K562 (cell line): Measurements from ENCODE around the gene MRPL11. TPM values are rescaled to one million over a fixed set of nuclear protein-coding genes. Genes with fewer than 3 reads are reported as not detected.

Experiments used
- CAMTA2 ChIP-seq: fragments of 250-450 bp; sonication (Bioruptor Pico); conservative IDR thresholded peaks from 2 replicates; pipeline ENCODE4 v1.5.1; 2022
- HNRNPL ChIP-seq: fragments of 200-400 bp; formaldehyde crosslinking; IDR thresholded peaks from 2 replicates; pipeline ENCODE4 v1.6.1; 2017; ENCODE audit warnings: low read depth, mild to moderate bottlenecking, low read length
- JUNB ChIP-seq: fragments of 450-650 bp; formaldehyde crosslinking; conservative IDR thresholded peaks from 2 replicates; pipeline ENCODE4 v1.4.0; 2020; ENCODE audit warnings: mild to moderate bottlenecking
- KLF1 ChIP-seq: fragments of 450-650 bp; IDR thresholded peaks from 2 replicates; pipeline ENCODE4 v1.6.1; 2016; ENCODE audit warnings: missing genetic modification characterization, missing compliant biosample characterization
- KLF13 ChIP-seq: fragments of 450-650 bp; IDR thresholded peaks from 2 replicates; pipeline ENCODE4 v1.6.1; 2016; ENCODE audit warnings: missing genetic modification characterization, low read depth, mild to moderate bottlenecking, missing compliant biosample characterization, moderate library complexity, borderline replicate concordance
- MAZ ChIP-seq, 2 experiments: fragments of 450-650 bp in 1 of 2; sonication (generic) in 1 of 2; formaldehyde crosslinking; IDR thresholded peaks in 1 of 2; conservative IDR thresholded peaks in 1 of 2; 2 replicates each; pipeline versions ENCODE4 v1.4.0 to v1.5.0; 2020; ENCODE audit warnings: mild to moderate bottlenecking in 1 of 2, missing genetic modification reagents in 1 of 2
- POLR2G ChIP-seq: fragments of 200-400 bp; formaldehyde crosslinking; IDR thresholded peaks from 2 replicates; pipeline ENCODE4 v1.6.1; 2017; ENCODE audit warnings: low read depth, mild to moderate bottlenecking, antibody characterized with exemption, low read length, moderate library complexity
- POLR2H ChIP-seq: IDR thresholded peaks from 2 replicates; pipeline ENCODE4 v1.6.1; 2016; ENCODE audit warnings: missing genetic modification characterization, low read depth, mild to moderate bottlenecking, control low read depth, missing compliant biosample characterization, moderate library complexity
- POLR3G ChIP-seq: IDR thresholded peaks from 2 replicates; pipeline ENCODE4 v1.6.1; 2011; ENCODE audit not compliant: insufficient read length, insufficient replicate concordance; ENCODE audit errors: extremely low read depth
- RNF2 ChIP-seq: sonication (generic); IDR thresholded peaks from 2 replicates; pipeline ENCODE4 v1.6.1; 2016
- TAF7 ChIP-seq: fragments of 450-650 bp; IDR thresholded peaks from 2 replicates; pipeline ENCODE4 v1.6.1; 2016; ENCODE audit warnings: missing genetic modification characterization, missing compliant biosample characterization
- ZEB2 ChIP-seq: fragments of 450-650 bp; IDR thresholded peaks from 2 replicates; pipeline ENCODE4 v1.6.1; 2016
- ZNF140 ChIP-seq: fragments of 250-450 bp; sonication (Bioruptor Pico); IDR thresholded peaks from 2 replicates; pipeline ENCODE4 v1.8.0; 2021; ENCODE audit warnings: moderate library complexity, mild to moderate bottlenecking, inconsistent platforms
- ZNF79 ChIP-seq: fragments of 250-450 bp; sonication (Bioruptor Pico); IDR thresholded peaks from 2 replicates; pipeline ENCODE4 v1.4.0; 2020; ENCODE audit warnings: low read depth, mild to moderate bottlenecking, moderate library complexity
- polyA plus RNA-seq, 8 experiments: library from polyadenylated mRNA; depleted of rRNA in 4 of 8; stranded (reverse) in 5 of 8; unstranded in 3 of 8; fragments of >200 nt; fragmentation: Nextera tagmentation in 2 of 8; fragmentation: Illumina TruSeq in 1 of 8; extraction: Ambion mirVana in 2 of 8; extraction: Trizol in 1 of 8; gene quantifications; 2 replicates each; pipeline versions ENCODE4 v1.2.1 to v1.2.3, GENCODE V29; 2011 to 2014; ENCODE audit warnings: inconsistent platforms in 1 of 8, missing spikeins in 1 of 8
- total RNA-seq, 7 experiments: library from RNA; depleted of rRNA in 6 of 7; stranded (reverse); fragments of >200 nt in 6 of 7; fragmentation: Illumina TruSeq in 2 of 7; extraction: Trizol in 2 of 7; gene quantifications; 2 replicates each; pipeline versions ENCODE4 v1.2.1 to v1.2.3, GENCODE V29; 2011 to 2021; ENCODE audit warnings: low replicate concordance in 1 of 7
- TF ChIP-seq, protein P1 (sequence below): fragments of 200-800 bp; sonication (Bioruptor generic); IDR thresholded peaks from 2 replicates; pipeline ENCODE4 v1.6.1; 2017; ENCODE audit warnings: missing genetic modification characterization, missing compliant biosample characterization
- TF ChIP-seq, protein P2 (sequence below): sonication (generic); formaldehyde crosslinking; IDR thresholded peaks from 2 replicates; pipeline ENCODE4 v1.8.0; 2022; ENCODE audit warnings: mild to moderate bottlenecking, missing genetic modification reagents
- TF ChIP-seq, protein P3 (sequence below): fragments of 150-350 bp; conservative IDR thresholded peaks from 2 replicates; pipeline ENCODE4 v1.6.1; 2014; ENCODE audit warnings: low read length

Gene MRPL11
- total and polyA plus RNA-seq, 9 of the 15 experiments (the other 6 are each of a cell fraction or from before 2014, with no cell fraction given): 33.0 to 173 (median 91.9) TPM

DNA sequence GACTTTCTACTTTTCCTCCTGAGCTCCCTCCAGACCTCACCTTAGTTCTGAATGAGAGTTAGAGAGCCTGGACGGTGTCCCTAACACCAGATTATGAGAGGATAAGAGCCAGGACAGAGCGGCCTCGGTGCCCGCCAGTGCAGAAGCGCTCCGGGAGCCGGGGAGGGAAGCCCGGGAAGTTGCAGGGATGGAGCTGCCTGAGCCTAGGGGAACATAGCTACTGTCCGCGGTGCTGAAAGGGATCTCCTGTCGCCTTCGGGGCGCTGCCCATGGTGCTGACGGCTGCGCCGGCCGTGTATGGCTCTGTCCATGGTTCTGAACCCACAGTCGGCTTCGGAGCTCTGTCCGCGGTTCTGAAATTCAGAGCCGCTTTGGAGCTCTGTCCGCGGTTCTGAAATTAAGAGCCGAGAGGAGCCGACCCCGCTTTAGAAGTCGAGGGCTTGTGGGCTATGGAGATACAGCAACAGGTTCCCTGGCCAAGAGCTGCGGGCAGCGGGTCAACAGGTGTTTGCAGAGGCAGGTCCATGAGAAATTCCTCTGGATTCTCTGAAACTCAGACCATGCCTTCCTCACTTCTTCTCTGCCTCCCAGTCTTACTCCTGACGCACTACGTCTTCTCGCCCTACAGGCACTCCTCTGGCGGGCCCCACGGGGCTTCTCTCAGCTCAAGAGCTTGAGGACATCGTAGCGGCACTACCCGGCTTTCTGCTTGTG is 17.0 kb downstream of the MRPL11 start (continued):
- TF ChIP-seq HNRNPL (no peak), KLF13 (peak; percentile 86), MAZ (CRISPR knock-in tag; conservative IDR thresholded peaks at IDR 0.05 in 1 of 2, IDR thresholded peaks at IDR 0.05 in 1 of 2) (peak; percentile 95 to 100), ZNF79 (CRISPR knock-in tag) (peak; percentile 85), CAMTA2 (CRISPR knock-in tag) (no peak), KLF1 (tag) (no peak), ZNF140 (CRISPR knock-in tag) (peak; percentile 97), ZEB2 (no peak), POLR2G (0 out of 2 replicates have a peak, but pooled peaks have one; percentile 25), POLR3G (no peak), RNF2 (no peak), POLR2H (tag) (no peak), JUNB (CRISPR knock-in tag) (no peak; the same call in 1 of the 2 replicates), TAF7 (tag) (peak; percentile 57; the same call in 1 of the 2 replicates)
- TF ChIP-seq, protein P1, sequence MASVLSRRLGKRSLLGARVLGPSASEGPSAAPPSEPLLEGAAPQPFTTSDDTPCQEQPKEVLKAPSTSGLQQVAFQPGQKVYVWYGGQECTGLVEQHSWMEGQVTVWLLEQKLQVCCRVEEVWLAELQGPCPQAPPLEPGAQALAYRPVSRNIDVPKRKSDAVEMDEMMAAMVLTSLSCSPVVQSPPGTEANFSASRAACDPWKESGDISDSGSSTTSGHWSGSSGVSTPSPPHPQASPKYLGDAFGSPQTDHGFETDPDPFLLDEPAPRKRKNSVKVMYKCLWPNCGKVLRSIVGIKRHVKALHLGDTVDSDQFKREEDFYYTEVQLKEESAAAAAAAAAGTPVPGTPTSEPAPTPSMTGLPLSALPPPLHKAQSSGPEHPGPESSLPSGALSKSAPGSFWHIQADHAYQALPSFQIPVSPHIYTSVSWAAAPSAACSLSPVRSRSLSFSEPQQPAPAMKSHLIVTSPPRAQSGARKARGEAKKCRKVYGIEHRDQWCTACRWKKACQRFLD (CRISPR knock-in tag): peak; percentile 100
- TF ChIP-seq, protein P2, sequence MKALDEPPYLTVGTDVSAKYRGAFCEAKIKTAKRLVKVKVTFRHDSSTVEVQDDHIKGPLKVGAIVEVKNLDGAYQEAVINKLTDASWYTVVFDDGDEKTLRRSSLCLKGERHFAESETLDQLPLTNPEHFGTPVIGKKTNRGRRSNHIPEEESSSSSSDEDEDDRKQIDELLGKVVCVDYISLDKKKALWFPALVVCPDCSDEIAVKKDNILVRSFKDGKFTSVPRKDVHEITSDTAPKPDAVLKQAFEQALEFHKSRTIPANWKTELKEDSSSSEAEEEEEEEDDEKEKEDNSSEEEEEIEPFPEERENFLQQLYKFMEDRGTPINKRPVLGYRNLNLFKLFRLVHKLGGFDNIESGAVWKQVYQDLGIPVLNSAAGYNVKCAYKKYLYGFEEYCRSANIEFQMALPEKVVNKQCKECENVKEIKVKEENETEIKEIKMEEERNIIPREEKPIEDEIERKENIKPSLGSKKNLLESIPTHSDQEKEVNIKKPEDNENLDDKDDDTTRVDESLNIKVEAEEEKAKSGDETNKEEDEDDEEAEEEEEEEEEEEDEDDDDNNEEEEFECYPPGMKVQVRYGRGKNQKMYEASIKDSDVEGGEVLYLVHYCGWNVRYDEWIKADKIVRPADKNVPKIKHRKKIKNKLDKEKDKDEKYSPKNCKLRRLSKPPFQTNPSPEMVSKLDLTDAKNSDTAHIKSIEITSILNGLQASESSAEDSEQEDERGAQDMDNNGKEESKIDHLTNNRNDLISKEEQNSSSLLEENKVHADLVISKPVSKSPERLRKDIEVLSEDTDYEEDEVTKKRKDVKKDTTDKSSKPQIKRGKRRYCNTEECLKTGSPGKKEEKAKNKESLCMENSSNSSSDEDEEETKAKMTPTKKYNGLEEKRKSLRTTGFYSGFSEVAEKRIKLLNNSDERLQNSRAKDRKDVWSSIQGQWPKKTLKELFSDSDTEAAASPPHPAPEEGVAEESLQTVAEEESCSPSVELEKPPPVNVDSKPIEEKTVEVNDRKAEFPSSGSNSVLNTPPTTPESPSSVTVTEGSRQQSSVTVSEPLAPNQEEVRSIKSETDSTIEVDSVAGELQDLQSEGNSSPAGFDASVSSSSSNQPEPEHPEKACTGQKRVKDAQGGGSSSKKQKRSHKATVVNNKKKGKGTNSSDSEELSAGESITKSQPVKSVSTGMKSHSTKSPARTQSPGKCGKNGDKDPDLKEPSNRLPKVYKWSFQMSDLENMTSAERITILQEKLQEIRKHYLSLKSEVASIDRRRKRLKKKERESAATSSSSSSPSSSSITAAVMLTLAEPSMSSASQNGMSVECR (CRISPR knock-in tag): peak; percentile 100
- TF ChIP-seq, protein P3, sequence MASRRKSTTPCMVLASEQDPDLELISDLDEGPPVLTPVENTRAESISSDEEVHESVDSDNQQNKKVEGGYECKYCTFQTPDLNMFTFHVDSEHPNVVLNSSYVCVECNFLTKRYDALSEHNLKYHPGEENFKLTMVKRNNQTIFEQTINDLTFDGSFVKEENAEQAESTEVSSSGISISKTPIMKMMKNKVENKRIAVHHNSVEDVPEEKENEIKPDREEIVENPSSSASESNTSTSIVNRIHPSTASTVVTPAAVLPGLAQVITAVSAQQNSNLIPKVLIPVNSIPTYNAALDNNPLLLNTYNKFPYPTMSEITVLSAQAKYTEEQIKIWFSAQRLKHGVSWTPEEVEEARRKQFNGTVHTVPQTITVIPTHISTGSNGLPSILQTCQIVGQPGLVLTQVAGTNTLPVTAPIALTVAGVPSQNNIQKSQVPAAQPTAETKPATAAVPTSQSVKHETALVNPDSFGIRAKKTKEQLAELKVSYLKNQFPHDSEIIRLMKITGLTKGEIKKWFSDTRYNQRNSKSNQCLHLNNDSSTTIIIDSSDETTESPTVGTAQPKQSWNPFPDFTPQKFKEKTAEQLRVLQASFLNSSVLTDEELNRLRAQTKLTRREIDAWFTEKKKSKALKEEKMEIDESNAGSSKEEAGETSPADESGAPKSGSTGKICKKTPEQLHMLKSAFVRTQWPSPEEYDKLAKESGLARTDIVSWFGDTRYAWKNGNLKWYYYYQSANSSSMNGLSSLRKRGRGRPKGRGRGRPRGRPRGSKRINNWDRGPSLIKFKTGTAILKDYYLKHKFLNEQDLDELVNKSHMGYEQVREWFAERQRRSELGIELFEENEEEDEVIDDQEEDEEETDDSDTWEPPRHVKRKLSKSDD: 0 out of 2 replicates have a peak, but pooled peaks have one; percentile 54
